Measurements from ENCODE around the gene KDM4B.
"Not testable (repeated sequence)": the region's sequence is repeated elsewhere in the genome, so short reads cannot be mapped to it uniquely, and the experiment has no call there.

KDM4B gene

GRCh38 chr19:4968462-4969291, at the start of gene KDM4B:
Gene KDM4B, plus strand, starts transcription at chr19:4969113. Its CDS starts 63,778 bp downstream, at chr19:5032891.
- DNase-seq (ENCODE audit: low spot score): peak; percentile 99

- DNase-seq (ENCODE audit: low spot score): no peak
These were observed 46.2 kb upstream of the KDM4B start for GRCh38 chr19:4922530-4923275.

- no peak for DNase-seq (ENCODE audit: low spot score)
These were observed 45.6 kb upstream of the KDM4B start for GRCh38 chr19:4923276-4923747.

GRCh38 chr19:4929186-4929585, 39.7 kb upstream of the KDM4B start:
- DNase-seq (ENCODE audit: low spot score): no peak

GRCh38 chr19:4930664-4931063, 38.2 kb upstream of the KDM4B start:
- DNase-seq (ENCODE audit: low spot score): no peak

- no peak for DNase-seq (ENCODE audit: low spot score)
These were observed 36.2 kb upstream of the KDM4B start for GRCh38 chr19:4932711-4933110.

GRCh38 chr19:4933528-4933927, 35.4 kb upstream of the KDM4B start:
- no peak for DNase-seq (ENCODE audit: low spot score)

GRCh38 chr19:4935444-4935843, 33.5 kb upstream of the KDM4B start:
- DNase-seq (ENCODE audit: low spot score): no peak

GRCh38 chr19:4937060-4937459, 31.9 kb upstream of the KDM4B start:
- no peak for DNase-seq (ENCODE audit: low spot score)

GRCh38 chr19:4938461-4938860, 30.5 kb upstream of the KDM4B start:
- DNase-seq (ENCODE audit: low spot score): not testable (repeated sequence)

- DNase-seq (ENCODE audit: low spot score): peak; percentile 71
These were observed 29.4 kb upstream of the KDM4B start for GRCh38 chr19:4939466-4939865.

- DNase-seq (ENCODE audit: low spot score): not testable (repeated sequence)
These were observed 27.2 kb upstream of the KDM4B start for GRCh38 chr19:4941638-4942169.

- DNase-seq (ENCODE audit: low spot score): not testable (repeated sequence)
These were observed 18.3 kb upstream of the KDM4B start for GRCh38 chr19:4950650-4951049.

- DNase-seq (ENCODE audit: low spot score): no peak
These were observed 17.3 kb upstream of the KDM4B start for GRCh38 chr19:4951656-4952055.

GRCh38 chr19:4952945-4953344, 16.0 kb upstream of the KDM4B start:
- DNase-seq (ENCODE audit: low spot score): no peak

GRCh38 chr19:4954320-4955149, 14.4 kb upstream of the KDM4B start:
- DNase-seq (ENCODE audit: low spot score): not testable (repeated sequence)

- no peak for DNase-seq (ENCODE audit: low spot score)
These were observed 13.6 kb upstream of the KDM4B start for GRCh38 chr19:4955274-4955673.

- no peak for DNase-seq (ENCODE audit: low spot score)
These were observed 10.9 kb upstream of the KDM4B start for GRCh38 chr19:4957981-4958380.

- DNase-seq (ENCODE audit: low spot score): no peak
These were observed 6.8 kb upstream of the KDM4B start for GRCh38 chr19:4962085-4962619.

- no peak for DNase-seq (ENCODE audit: low spot score)
These were observed 3.9 kb upstream of the KDM4B start for GRCh38 chr19:4965061-4965460.

GRCh38 chr19:4966591-4966990, 2.3 kb upstream of the KDM4B start:
- DNase-seq (ENCODE audit: low spot score): no peak

Measured in cerebellar cortex (tissue), 1 donor.